ENCODE data around the gene DIP2B.

The DIP2B gene

GRCh38 chr12:50572287-50572686 lies 67.5 kb downstream of the DIP2B start:
- intact Hi-C loops (cut with DNase I; ENCODE audit: low total_unique reads), result no loop called here
- no peaks in the 10 kb centered on the region for H3K36me3 ChIP-seq
- no peak overlapping the region for H3K4me3 ChIP-seq
- H3K27me3 ChIP-seq, result no peaks in the 10 kb centered on the region
- peak in 1 of 2 donors; percentile 38 for DNase-seq
- H3K4me1 ChIP-seq, result peaks cover 0 to 78% (median 53%) of the 10 kb centered on the region in 4 donors
- TF ChIP-seq, protein P1, sequence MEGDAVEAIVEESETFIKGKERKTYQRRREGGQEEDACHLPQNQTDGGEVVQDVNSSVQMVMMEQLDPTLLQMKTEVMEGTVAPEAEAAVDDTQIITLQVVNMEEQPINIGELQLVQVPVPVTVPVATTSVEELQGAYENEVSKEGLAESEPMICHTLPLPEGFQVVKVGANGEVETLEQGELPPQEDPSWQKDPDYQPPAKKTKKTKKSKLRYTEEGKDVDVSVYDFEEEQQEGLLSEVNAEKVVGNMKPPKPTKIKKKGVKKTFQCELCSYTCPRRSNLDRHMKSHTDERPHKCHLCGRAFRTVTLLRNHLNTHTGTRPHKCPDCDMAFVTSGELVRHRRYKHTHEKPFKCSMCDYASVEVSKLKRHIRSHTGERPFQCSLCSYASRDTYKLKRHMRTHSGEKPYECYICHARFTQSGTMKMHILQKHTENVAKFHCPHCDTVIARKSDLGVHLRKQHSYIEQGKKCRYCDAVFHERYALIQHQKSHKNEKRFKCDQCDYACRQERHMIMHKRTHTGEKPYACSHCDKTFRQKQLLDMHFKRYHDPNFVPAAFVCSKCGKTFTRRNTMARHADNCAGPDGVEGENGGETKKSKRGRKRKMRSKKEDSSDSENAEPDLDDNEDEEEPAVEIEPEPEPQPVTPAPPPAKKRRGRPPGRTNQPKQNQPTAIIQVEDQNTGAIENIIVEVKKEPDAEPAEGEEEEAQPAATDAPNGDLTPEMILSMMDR (IDR thresholded peaks at IDR 0.05), result no peak
- H3K27ac ChIP-seq, result peak overlapping the region; percentile 26 to 36
- no peaks in the 10 kb centered on the region for H3K9me3 ChIP-seq

GRCh38 chr12:50572760-50573159 lies 68.0 kb downstream of the DIP2B start:
- Histone ChIP-seq H3K27me3 (no peaks in the 10 kb centered on the region), H3K9me3 (no peaks in the 10 kb centered on the region), H3K4me1 (peaks cover 0 to 74% (median 52%) of the 10 kb centered on the region in 4 donors), H3K36me3 (no peaks in the 10 kb centered on the region), H3K4me3 (no peak overlapping the region), H3K27ac (peak overlapping the region; percentile 26 to 36)
- intact Hi-C loops (cut with DNase I; ENCODE audit: low total_unique reads), result no loop called here
- TF ChIP-seq, protein P1 (IDR thresholded peaks at IDR 0.05), result no peak
- DNase-seq, result no peak

DNA sequence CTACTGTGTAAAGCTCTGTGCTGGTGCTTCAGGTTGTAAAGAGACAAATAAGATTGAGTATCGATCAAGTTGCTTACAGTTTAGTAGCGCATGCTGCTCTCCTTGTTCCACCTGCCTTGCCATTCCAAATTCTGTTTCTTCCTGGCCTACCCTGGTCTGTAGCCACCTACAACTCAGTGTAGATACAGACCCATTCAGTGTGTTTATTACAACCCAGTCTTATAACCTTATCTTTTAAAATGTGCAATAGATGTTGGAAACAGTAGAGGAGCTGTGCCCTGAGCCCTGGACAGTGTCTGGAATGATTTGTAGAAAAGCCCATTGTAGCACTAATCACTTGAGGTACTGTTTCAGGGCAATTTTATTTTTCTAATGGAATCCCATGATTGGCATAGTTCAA lies 68.5 kb downstream of the DIP2B start:
- DNase-seq, result no peak
- no peaks in the 10 kb centered on the region for H3K36me3 ChIP-seq
- peaks cover 0 to 68% (median 48%) of the 10 kb centered on the region in 4 donors for H3K4me1 ChIP-seq
- no peaks in the 10 kb centered on the region for H3K27me3 ChIP-seq
- H3K4me3 ChIP-seq, result no peak overlapping the region
- intact Hi-C loops (cut with DNase I; ENCODE audit: low total_unique reads), result no loop called here
- H3K9me3 ChIP-seq, result no peaks in the 10 kb centered on the region
- TF ChIP-seq, protein P1 (IDR thresholded peaks at IDR 0.05), result no peak
- H3K27ac ChIP-seq, result peak overlapping the region; percentile 26 to 36

- intact Hi-C loops (cut with DNase I; ENCODE audit: low total_unique reads), result no loop called here
- no peaks in the 10 kb centered on the region for H3K36me3 ChIP-seq
- TF ChIP-seq, protein P1 (IDR thresholded peaks at IDR 0.05), result no peak
- H3K27ac ChIP-seq, result peak overlapping the region in 1 of 2 donors; percentile 41
- no peak for DNase-seq
- H3K27me3 ChIP-seq, result no peaks in the 10 kb centered on the region
- no peaks in the 10 kb centered on the region for H3K9me3 ChIP-seq
- peaks cover 0 to 54% (median 41%) of the 10 kb centered on the region in 4 donors for H3K4me1 ChIP-seq
- no peak overlapping the region for H3K4me3 ChIP-seq
Observed at GRCh38 chr12:50574601-50575348, 70.0 kb downstream of the DIP2B start.

DNA sequence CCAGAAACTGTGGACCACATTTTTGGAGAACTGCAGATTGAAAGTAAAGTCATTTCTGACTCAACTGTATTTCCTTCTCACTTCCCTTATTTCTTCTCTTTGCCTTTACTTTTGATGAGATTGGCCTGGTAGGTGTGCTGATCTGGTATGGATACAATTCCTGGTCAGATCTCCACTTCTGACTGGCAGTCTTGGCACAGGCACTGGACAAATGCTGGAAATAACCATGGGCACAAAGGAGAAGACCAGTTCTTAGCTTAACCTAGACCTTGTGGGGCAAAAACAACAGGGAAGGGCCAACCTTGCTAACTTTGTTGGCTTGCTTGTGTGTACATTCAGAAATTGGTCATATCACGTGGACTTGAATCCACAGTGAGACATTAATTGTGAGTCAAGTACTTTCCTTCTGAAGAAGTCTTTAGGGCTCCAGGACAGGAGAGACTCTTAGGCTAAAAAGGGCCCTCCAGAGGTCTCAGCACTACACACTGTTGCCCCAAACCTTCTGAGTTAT lies 75.0 kb downstream of the DIP2B start:
- intact Hi-C loops (cut with DNase I; ENCODE audit: low total_unique reads), result no loop called here
- no peaks in the 10 kb centered on the region for H3K36me3 ChIP-seq
- H3K9me3 ChIP-seq, result no peaks in the 10 kb centered on the region
- peaks cover 0 to 28% (median 12%) of the 10 kb centered on the region in 4 donors for H3K4me1 ChIP-seq
- no peak overlapping the region for H3K4me3 ChIP-seq
- TF ChIP-seq, protein P1 (IDR thresholded peaks at IDR 0.05), result no peak
- H3K27ac ChIP-seq, result no peak overlapping the region
- no peak for DNase-seq
- no peaks in the 10 kb centered on the region for H3K27me3 ChIP-seq

Data from tibial artery (tissue), 4 donors.